ENCODE data around the gene DNM3.

Gene DNM3

GRCh38 chr1:172265905-172266304 lies 424.6 kb downstream of the DNM3 start:
- ATAC-seq, result no peak

GRCh38 chr1:172266528-172267174 lies 425.4 kb downstream of the DNM3 start:
- ATAC-seq, result no peak
- TF ChIP-seq POU6F1 (CRISPR knock-in tag; IDR thresholded peaks at IDR 0.05; ENCODE audit: borderline replicate concordance, low read depth) (no peak), ZNF8 (CRISPR knock-in tag; IDR thresholded peaks at IDR 0.05) (no peak), ZC3H10 (CRISPR knock-in tag; IDR thresholded peaks at IDR 0.05) (no peak), ZFP3 (CRISPR knock-in tag; IDR thresholded peaks at IDR 0.05) (no peak), ZFP30 (CRISPR knock-in tag; IDR thresholded peaks at IDR 0.05) (no peak), TOX (CRISPR knock-in tag; IDR thresholded peaks at IDR 0.05; ENCODE audit: borderline replicate concordance) (no peak), PATZ1 (CRISPR knock-in tag; IDR thresholded peaks at IDR 0.05; ENCODE audit: borderline replicate concordance) (no peak), PPARA (CRISPR knock-in tag; IDR thresholded peaks at IDR 0.05; ENCODE audit: borderline replicate concordance) (no peak), CSRNP3 (CRISPR knock-in tag; IDR thresholded peaks at IDR 0.05) (no peak), TSHZ2 (CRISPR knock-in tag; IDR thresholded peaks at IDR 0.05) (no peak)

More at GRCh38 chr1:172265905-172266304, 424.6 kb downstream of the DNM3 start:
- TF ChIP-seq PATZ1 (CRISPR knock-in tag; IDR thresholded peaks at IDR 0.05; ENCODE audit: borderline replicate concordance) (no peak), BACH2 (CRISPR knock-in tag; IDR thresholded peaks at IDR 0.05; ENCODE audit: borderline replicate concordance) (no peak), ESRRG (CRISPR knock-in tag; IDR thresholded peaks at IDR 0.05) (no peak), GLIS3 (CRISPR knock-in tag; IDR thresholded peaks at IDR 0.05) (no peak), ZNF565 (CRISPR knock-in tag; conservative IDR thresholded peaks at IDR 0.05; ENCODE audit: low read depth) (no peak), TSHZ2 (CRISPR knock-in tag; IDR thresholded peaks at IDR 0.05) (no peak), ZC3H10 (CRISPR knock-in tag; IDR thresholded peaks at IDR 0.05) (no peak), POU6F1 (CRISPR knock-in tag; IDR thresholded peaks at IDR 0.05; ENCODE audit: borderline replicate concordance, low read depth) (no peak), ZFP3 (CRISPR knock-in tag; IDR thresholded peaks at IDR 0.05) (no peak), CSDC2 (CRISPR knock-in tag; IDR thresholded peaks at IDR 0.05) (no peak), ZNF70 (CRISPR knock-in tag; IDR thresholded peaks at IDR 0.05) (no peak), ISL1 (CRISPR knock-in tag; IDR thresholded peaks at IDR 0.05) (no peak), ARNTL (CRISPR knock-in tag; IDR thresholded peaks at IDR 0.05; ENCODE audit: borderline replicate concordance, low read depth) (no peak), RARB (CRISPR knock-in tag; IDR thresholded peaks at IDR 0.05) (no peak), TCF4 (CRISPR knock-in tag; IDR thresholded peaks at IDR 0.05; ENCODE audit: borderline replicate concordance) (no peak), ZNF8 (CRISPR knock-in tag; IDR thresholded peaks at IDR 0.05) (no peak), SNAI2 (CRISPR knock-in tag; IDR thresholded peaks at IDR 0.05) (no peak)

All from SK-N-SH treated with all-trans-retinoic acid at 6 μM for 48 hours (cell line).